ENCODE measurements around the gene GNAQ. TPM values are rescaled to one million over a fixed set of nuclear protein-coding genes. Genes with fewer than 3 reads are reported as not detected.

The GNAQ gene
- total RNA-seq, 1 experiment from 2014 or later: 55.5 TPM

- TF ChIP-seq KAT7 (CRISPR knock-in tag; IDR thresholded peaks at IDR 0.05; ENCODE audit: borderline replicate concordance): no peak
- TF ChIP-seq ZNF121 (CRISPR knock-in tag; IDR thresholded peaks at IDR 0.05): no peak
- TF ChIP-seq GRHL2 (CRISPR knock-in tag; IDR thresholded peaks at IDR 0.05; ENCODE audit: insufficient replicate concordance, severe bottlenecking): no peak
- TF ChIP-seq PRRX2 (CRISPR knock-in tag; IDR thresholded peaks at IDR 0.05): no peak
- ChIA-PET CTCF (no interaction called here), POLR2A (no interaction called here)
- peaks cover 14% of the 10 kb centered on the region for H3K9me3 Mint-ChIP-seq
- H3K4me3 Mint-ChIP-seq: no peak overlapping the region
- H3K4me1 Mint-ChIP-seq: no peaks in the 10 kb centered on the region
- no peak for ATAC-seq
- H3K36me3 Mint-ChIP-seq: 0 out of 2 replicates have a peak, but pooled peaks cover under 1% of the 10 kb centered on the region
- H3K27ac Mint-ChIP-seq: no peak overlapping the region
- peaks cover under 1% of the 10 kb centered on the region for H3K27me3 Mint-ChIP-seq (ENCODE audit: low read depth)
- DNase-seq (ENCODE audit: low spot score): no peak
These were observed 41.1 kb upstream of the GNAQ start for GRCh38 chr9:78072586-78073199.

- H3K4me3 Mint-ChIP-seq: no peak overlapping the region
- H3K27me3 Mint-ChIP-seq (ENCODE audit: low read depth): peaks cover 3% of the 10 kb centered on the region
- no peak for TF ChIP-seq FOXK1 (CRISPR knock-in tag; IDR thresholded peaks at IDR 0.05)
- no peak for TF ChIP-seq CDX4 (CRISPR knock-in tag; IDR thresholded peaks at IDR 0.05; ENCODE audit: borderline replicate concordance)
- no peak for TF ChIP-seq NR1H2 (CRISPR knock-in tag; IDR thresholded peaks at IDR 0.05)
- no peak for TF ChIP-seq JAZF1 (CRISPR knock-in tag; IDR thresholded peaks at IDR 0.05)
- TF ChIP-seq ERG (CRISPR knock-in tag; IDR thresholded peaks at IDR 0.05): no peak
- no peak for TF ChIP-seq HMGXB4 (CRISPR knock-in tag; IDR thresholded peaks at IDR 0.05)
- TF ChIP-seq ZBTB21 (CRISPR knock-in tag; IDR thresholded peaks at IDR 0.05; ENCODE audit: borderline replicate concordance): no peak
- no peak for TF ChIP-seq ATF2 (CRISPR knock-in tag; IDR thresholded peaks at IDR 0.05; ENCODE audit: borderline replicate concordance, low read depth)
- no peak for TF ChIP-seq FOXP1 (CRISPR knock-in tag; IDR thresholded peaks at IDR 0.05; ENCODE audit: borderline replicate concordance)
- CTCF ChIA-PET: no interaction called here
- no peak for ATAC-seq
- H3K27ac Mint-ChIP-seq: no peak overlapping the region
- peaks cover 23% of the 10 kb centered on the region for H3K9me3 Mint-ChIP-seq
- POLR2A ChIA-PET: no interaction called here
- no peak for DNase-seq (ENCODE audit: low spot score)
- H3K4me1 Mint-ChIP-seq: no peaks in the 10 kb centered on the region
- peaks cover 19% of the 10 kb centered on the region for H3K36me3 Mint-ChIP-seq
These were observed 38.9 kb upstream of the GNAQ start for GRCh38 chr9:78070521-78070920.

- POLR2A ChIA-PET: no interaction called here
- no peak for DNase-seq (ENCODE audit: low spot score)
- H3K9me3 Mint-ChIP-seq: peaks cover 50% of the 10 kb centered on the region
- H3K4me3 Mint-ChIP-seq: no peak overlapping the region
- no peaks in the 10 kb centered on the region for H3K4me1 Mint-ChIP-seq
- H3K36me3 Mint-ChIP-seq: peaks cover 24% of the 10 kb centered on the region
- H3K27ac Mint-ChIP-seq: no peak overlapping the region
- H3K27me3 Mint-ChIP-seq (ENCODE audit: low read depth): peaks cover 3% of the 10 kb centered on the region
- TF ChIP-seq SP1 (CRISPR knock-in tag; conservative IDR thresholded peaks at IDR 0.05) (no peak), FOXJ3 (CRISPR knock-in tag; IDR thresholded peaks at IDR 0.05; ENCODE audit: borderline replicate concordance) (no peak), ZMAT4 (CRISPR knock-in tag; IDR thresholded peaks at IDR 0.05) (no peak)
- no peak for ATAC-seq
- CTCF ChIA-PET: no interaction called here
These were observed 32.5 kb upstream of the GNAQ start for GRCh38 chr9:78064075-78064474.

Measured in WTC11 (cell line).